Smooth muscle cell of the umbilical artery (primary cell): Measurements from ENCODE around the gene PPP1CC. TPM values are rescaled to one million over a fixed set of nuclear protein-coding genes. Genes with fewer than 3 reads are reported as not detected.

Source experiments
- total RNA-seq: library from RNA; depleted of rRNA; stranded (reverse); fragments of >200 nt; gene quantifications from 2 replicates; pipeline ENCODE4 v1.2.3, GENCODE V29; 2014

Gene PPP1CC
- 72.2 and 93.4 TPM in 2 replicates for total RNA-seq

GRCh38 chr12:110742718-110743570 lies at the start of gene PPP1CC:
Gene PPP1CC, minus strand, starts transcription at chr12:110742891. Its CDS starts 184 bp downstream, at chr12:110742707.

DNA sequence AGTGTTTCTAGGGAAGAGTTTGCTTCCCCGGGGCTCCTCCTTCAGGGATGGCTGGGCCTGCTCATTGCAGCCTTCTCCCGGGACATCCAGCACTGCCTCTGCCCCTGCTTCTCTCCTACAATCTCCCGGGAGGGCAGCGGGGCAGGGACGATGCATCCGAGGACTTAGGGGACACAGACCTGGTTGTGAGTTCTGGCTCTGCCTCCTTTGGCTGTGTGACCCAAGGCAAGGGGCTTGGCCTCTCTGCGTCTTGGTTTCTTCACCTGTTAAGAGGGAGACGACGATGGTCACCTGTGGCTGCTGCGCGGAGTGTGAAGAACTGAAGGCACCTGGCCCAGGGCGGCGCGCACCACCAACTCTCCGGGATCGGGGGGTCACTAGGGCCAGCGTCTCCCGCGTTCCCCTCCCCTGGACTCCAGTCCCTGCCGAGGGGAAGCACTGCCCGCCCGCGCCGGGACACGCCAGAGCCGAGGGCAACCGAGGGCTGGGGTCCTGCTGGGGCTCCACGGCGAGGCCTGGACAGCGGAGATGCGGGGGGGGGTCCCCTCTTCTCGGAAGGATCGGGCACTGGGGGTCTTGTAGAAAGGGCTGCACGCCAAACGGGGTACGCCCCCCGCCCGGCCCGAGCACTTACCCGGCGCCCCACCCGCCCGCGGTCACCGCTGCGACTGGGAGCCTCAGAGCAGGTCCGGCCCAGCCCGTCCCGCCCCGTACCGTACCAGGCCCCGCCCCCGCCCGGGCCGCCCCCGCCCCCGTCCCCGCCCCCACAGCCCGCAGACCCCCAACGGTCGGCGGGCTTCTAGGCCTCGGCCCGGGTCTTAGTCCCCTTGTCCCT lies 54.0 kb downstream of the PPP1CC start, which contains the start of gene HVCN1:
Gene HVCN1 (minus strand): TSS at position 670 of the 835 bp plus-strand sequence. CDS start 5,870 bp downstream, outside the sequence.

Other genes with a start within 250 kb of the PPP1CC start
- 46.8 and 51.7 TPM in 2 replicates for gene VPS29, start 240.8 kb downstream of the PPP1CC start, total RNA-seq
- under 0.01 and 0.78 TPM in 2 replicates for gene RAD9B, start 240.6 kb downstream of the PPP1CC start, total RNA-seq
- gene PPTC7, start 159.6 kb downstream of the PPP1CC start, total RNA-seq, result 6.2 and 10.4 TPM in 2 replicates
- 22.9 and 24.9 TPM in 2 replicates for gene TCTN1, start 128.8 kb downstream of the PPP1CC start, total RNA-seq
- gene HVCN1, start 53.8 kb downstream of the PPP1CC start, total RNA-seq, result 2.7 and 3.6 TPM in 2 replicates
- not detected in 2 replicates for gene CCDC63, start 104.1 kb upstream of the PPP1CC start, total RNA-seq
- gene MYL2, start 177.7 kb upstream of the PPP1CC start, total RNA-seq, result not detected in 2 replicates